Measurements from ENCODE around the gene TMEM135. TPM values are rescaled to one million over a fixed set of nuclear protein-coding genes. Genes with fewer than 3 reads are reported as not detected.

The TMEM135 gene
- total RNA-seq, 1 experiment from 2014 or later = 14.0 TPM

- Histone ChIP-seq H3K4me2 (ENCODE audit: low read length) (no peak overlapping the region), H3K9ac (ENCODE audit: low read length) (no peak overlapping the region), H4K20me1 (ENCODE audit: low read length) (no peaks in the 10 kb centered on the region), H3K27ac (ENCODE audit: low read length) (no peak overlapping the region), H3K9me3 (ENCODE audit: low read length) (no peaks in the 10 kb centered on the region), H3K27me3 (ENCODE audit: low read length) (no peaks in the 10 kb centered on the region), H2AFZ (ENCODE audit: low read length) (no peak overlapping the region), H3K4me3 (ENCODE audit: low read length) (no peak overlapping the region), H3F3A (ENCODE audit: low read length, unreplicated experiment) (no peaks in the 10 kb centered on the region), H3K4me1 (ENCODE audit: insufficient read depth, low read length) (peaks cover 4% of the 10 kb centered on the region), H3K9me2 (replicated peaks; ENCODE audit: low read length) (no peaks in the 10 kb centered on the region), H3K79me2 (ENCODE audit: low read length) (no peaks in the 10 kb centered on the region), H3K36me3 (ENCODE audit: low read depth, low read length) (no peaks in the 10 kb centered on the region)
- ATAC-seq = no peak
- no peak for DNase-seq
- CTCF ChIA-PET = no interaction called here
- TF ChIP-seq CTCF (conservative IDR thresholded peaks at IDR 0.05; ENCODE audit: low read depth, low read length) (no peak), EZH2phosphoT487 (IDR thresholded peaks at IDR 0.05; ENCODE audit: borderline replicate concordance, low read length) (no peak), EZH2 (IDR thresholded peaks at IDR 0.05; ENCODE audit: low read length, unreplicated experiment) (no peak)
- POLR2A ChIA-PET (ENCODE audit: unreplicated experiment) = no interaction called here
- intact Hi-C loops (cut with micrococcal nuclease) = loop anchor here (10.0 kb wide), 3 partner anchors 516 to 1526 kb away; no protein-coding TSS in a partner anchor
- no TSS peak for BruUV-seq (replicated peaks)
These were observed 320.7 kb downstream of the TMEM135 start for GRCh38 chr11:87358461-87358860.

- H3K36me3 ChIP-seq (ENCODE audit: low read depth, low read length) = no peaks in the 10 kb centered on the region
- H3F3A ChIP-seq (ENCODE audit: low read length, unreplicated experiment) = no peaks in the 10 kb centered on the region
- no TSS peak for BruUV-seq (replicated peaks)
- no peak overlapping the region for H2AFZ ChIP-seq (ENCODE audit: low read length)
- no peaks in the 10 kb centered on the region for H3K4me1 ChIP-seq (ENCODE audit: insufficient read depth, low read length)
- no peaks in the 10 kb centered on the region for H3K9me2 ChIP-seq (replicated peaks; ENCODE audit: low read length)
- no peak overlapping the region for H3K9ac ChIP-seq (ENCODE audit: low read length)
- H3K4me3 ChIP-seq (ENCODE audit: low read length) = no peak overlapping the region
- DNase-seq (peak; percentile 41), ATAC-seq (peak; percentile 48; the same call in 1 of the 2 replicates)
- no peaks in the 10 kb centered on the region for H4K20me1 ChIP-seq (ENCODE audit: low read length)
- no peaks in the 10 kb centered on the region for H3K9me3 ChIP-seq (ENCODE audit: low read length)
- H3K27ac ChIP-seq (ENCODE audit: low read length) = no peak overlapping the region
- no peak overlapping the region for H3K4me2 ChIP-seq (ENCODE audit: low read length)
- intact Hi-C loops (cut with micrococcal nuclease) = loop anchor here (10.0 kb wide), 3 partner anchors 515 to 1525 kb away; no protein-coding TSS in a partner anchor
- POLR2A ChIA-PET (ENCODE audit: unreplicated experiment) = no interaction called here
- H3K79me2 ChIP-seq (ENCODE audit: low read length) = no peaks in the 10 kb centered on the region
- CTCF ChIA-PET = no interaction called here
- TF ChIP-seq EZH2 (IDR thresholded peaks at IDR 0.05; ENCODE audit: low read length, unreplicated experiment) (no peak), EZH2phosphoT487 (IDR thresholded peaks at IDR 0.05; ENCODE audit: borderline replicate concordance, low read length) (no peak), CTCF (conservative IDR thresholded peaks at IDR 0.05; ENCODE audit: low read depth, low read length) (no peak)
- no peaks in the 10 kb centered on the region for H3K27me3 ChIP-seq (ENCODE audit: low read length)
These were observed 321.7 kb downstream of the TMEM135 start for GRCh38 chr11:87359401-87359800.

GRCh38 chr11:87361891-87362290 is 324.2 kb downstream of the TMEM135 start:
- no peaks in the 10 kb centered on the region for H3K9me3 ChIP-seq (ENCODE audit: low read length)
- ATAC-seq (no peak), DNase-seq (no peak)
- BruUV-seq (replicated peaks) = no TSS peak
- H3K27me3 ChIP-seq (ENCODE audit: low read length) = no peaks in the 10 kb centered on the region
- H3F3A ChIP-seq (ENCODE audit: low read length, unreplicated experiment) = no peaks in the 10 kb centered on the region
- no peak overlapping the region for H3K27ac ChIP-seq (ENCODE audit: low read length)
- TF ChIP-seq CTCF (conservative IDR thresholded peaks at IDR 0.05; ENCODE audit: low read depth, low read length) (no peak), EZH2phosphoT487 (IDR thresholded peaks at IDR 0.05; ENCODE audit: borderline replicate concordance, low read length) (no peak), EZH2 (IDR thresholded peaks at IDR 0.05; ENCODE audit: low read length, unreplicated experiment) (no peak)
- no peaks in the 10 kb centered on the region for H3K79me2 ChIP-seq (ENCODE audit: low read length)
- H3K36me3 ChIP-seq (ENCODE audit: low read depth, low read length) = no peaks in the 10 kb centered on the region
- no peaks in the 10 kb centered on the region for H4K20me1 ChIP-seq (ENCODE audit: low read length)
- no peak overlapping the region for H3K4me2 ChIP-seq (ENCODE audit: low read length)
- CTCF ChIA-PET = no interaction called here
- H3K4me1 ChIP-seq (ENCODE audit: insufficient read depth, low read length) = no peaks in the 10 kb centered on the region
- no peak overlapping the region for H3K9ac ChIP-seq (ENCODE audit: low read length)
- POLR2A ChIA-PET (ENCODE audit: unreplicated experiment) = no interaction called here
- intact Hi-C loops (cut with micrococcal nuclease) = no loop called here
- H3K9me2 ChIP-seq (replicated peaks; ENCODE audit: low read length) = no peaks in the 10 kb centered on the region
- no peak overlapping the region for H3K4me3 ChIP-seq (ENCODE audit: low read length)
- no peak overlapping the region for H2AFZ ChIP-seq (ENCODE audit: low read length)

All from PC-3 (cell line).